Ovary (tissue), 9 donors: ENCODE results near the gene GUCY1B1. TPM values are rescaled to one million over a fixed set of nuclear protein-coding genes. Genes with fewer than 3 reads are reported as not detected.

Experiments
- DNase-seq, 5 donors: peaks; one replicate each; pipeline ENCODE4 v3.0.0-alpha.2; 2019 to 2020
- H3K27ac ChIP-seq, 2 donors: fragments of 200-600 bp; one replicate each; pipeline versions ENCODE4 v1.5.1 to v1.8.0; 2019 to 2022
- H3K27me3 ChIP-seq: fragments of 200-600 bp; one replicate; pipeline ENCODE4 v1.8.0; 2022
- H3K36me3 ChIP-seq: fragments of 200-600 bp; sonication (generic); one replicate; pipeline ENCODE4 v1.5.1; 2019
- H3K4me1 ChIP-seq: one replicate; pipeline ENCODE4 v1.8.1; 2013; ENCODE audit warnings: mild to moderate bottlenecking, moderate library complexity; ENCODE audit not compliant: insufficient read depth
- H3K4me3 ChIP-seq: fragments of 200-600 bp; sonication (generic); one replicate; pipeline ENCODE4 v1.5.1; 2017
- H3K9me3 ChIP-seq, 2 donors: fragments of 200-600 bp in 1 of 2; sonication (generic) in 1 of 2; one replicate each; pipeline versions ENCODE4 v1.5.1 to v1.8.1; 2013 to 2019; ENCODE audit warnings: mild to moderate bottlenecking in 1 of 2, moderate library complexity in 1 of 2
- CTCF ChIP-seq, 3 donors: fragments of 450-650 bp in 2 of 3; fragments of 200-600 bp in 1 of 3; IDR thresholded peaks; one replicate each; pipeline versions ENCODE4 v1.5.1 to v1.8.0; 2016 to 2022; ENCODE audit warnings: antibody characterized with exemption in 3 of 3, mild to moderate bottlenecking in 1 of 3
- EP300 ChIP-seq: sonication (generic); formaldehyde crosslinking; IDR thresholded peaks from one replicate; pipeline ENCODE4 v1.6.1; 2017; ENCODE audit warnings: antibody characterized with exemption
- POLR2A ChIP-seq: fragments of 450-650 bp; IDR thresholded peaks from one replicate; pipeline ENCODE4 v1.6.1; 2017; ENCODE audit warnings: antibody characterized with exemption, mild to moderate bottlenecking, moderate library complexity
- WGBS, 3 donors: extraction: QIAGEN DNeasy Blood & Tissue Kit in 1 of 3; methylation state at CpG; one replicate each; pipeline versions ENCODE4 v1.1.5 to v1.1.7; 2013 to 2017; 5-methylcytosine and 5-hydroxymethylcytosine counted together
- intact Hi-C, 4 donors: fragments of 100-400 bp; cut with DNase I; formaldehyde crosslinking; loops; one replicate each; pipeline versions ENCODE4 v1.11.0 to v1.15.1; 2022 to 2023
- polyA plus RNA-seq, 2 donors: library from polyadenylated mRNA; stranded (reverse); fragments of 200-250 nt in 1 of 2; fragments of 350-450 nt in 1 of 2; fragmentation: Illumina TruSeq in 1 of 2; extraction: RNeasy Lipid Tissue Mini Kit (QIAGEN cat#74804) in 1 of 2; gene quantifications; one replicate each; pipeline ENCODE4 v1.2.3, GENCODE V29; 2013 to 2014
- total RNA-seq, 7 donors: library from RNA; depleted of rRNA in 2 of 7; stranded (reverse); fragments of >200 nt in 2 of 7; fragmentation: NEBNext Ultra II Directional in 3 of 7; extraction: Animal tissue kit (Norgen Biotek cat#: 25700) in 3 of 7; gene quantifications; one replicate each; pipeline versions ENCODE4 v1.1.0 to v1.2.4, GENCODE V29; 2016 to 2023
- donor health status: DM: no; HTN: no; CAD: no; lungs with moderate emphysema.
- donor health status: DM: no; HTN: no; CAD: no.
- donor health status: Bipolar disorder and iron deficiency.
- donor health status: DM: yes; HTN: yes; CAD: no.
- donor health status: DM: no; HTN: no; CAD: no.
- donor health status: DM: yes; HTN: yes; CAD: no.

The GUCY1B1 gene
- total and polyA plus RNA-seq, 9 donors = 3.6 to 17.9 (median 6.2) TPM

DNA sequence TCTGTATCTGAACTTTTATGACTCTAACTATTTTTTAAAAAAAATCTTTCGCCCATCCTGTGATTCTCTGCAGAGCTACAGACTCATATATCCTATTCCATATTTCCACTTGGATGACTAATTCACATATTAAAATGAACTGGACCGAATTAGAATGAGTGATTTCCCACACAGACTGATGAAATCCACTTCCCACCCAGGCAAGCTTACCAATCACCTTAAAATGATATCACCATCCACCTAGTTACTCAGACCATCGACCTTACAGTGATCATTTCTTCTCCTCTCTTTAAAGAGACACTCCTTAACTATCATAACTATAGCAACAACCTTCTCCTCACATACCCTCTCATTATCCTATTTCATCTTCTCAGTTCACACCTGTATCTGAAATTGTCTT lies 34.1 kb upstream of the GUCY1B1 start:
- Histone ChIP-seq H3K27me3 (peaks cover 2% of the 10 kb centered on the region), H3K4me1 (no peaks in the 10 kb centered on the region), H3K36me3 (no peaks in the 10 kb centered on the region), H3K4me3 (no peak overlapping the region), H3K27ac (no peak overlapping the region), H3K9me3 (no peaks in the 10 kb centered on the region)
- intact Hi-C loops = no loop called here
- TF ChIP-seq POLR2A (no peak), CTCF (IDR thresholded peaks at IDR 0.05) (no peak), EP300 (no peak)
- 57 to 86% (median 72%) methylated on average over 3 of the region's 3 CpGs for WGBS, 3 donors
- DNase-seq = no peak

- Histone ChIP-seq H3K4me1 (no peaks in the 10 kb centered on the region), H3K36me3 (no peaks in the 10 kb centered on the region), H3K9me3 (no peaks in the 10 kb centered on the region), H3K27ac (no peak overlapping the region), H3K27me3 (no peaks in the 10 kb centered on the region), H3K4me3 (no peak overlapping the region)
- DNase-seq = no peak
- intact Hi-C loops = no loop called here
- 58 to 92% (median 92%) methylated on average over 3 of the region's 3 CpGs for whole genome bisulfite sequencing, 3 donors
- TF ChIP-seq CTCF (IDR thresholded peaks at IDR 0.05) = no peak
- TF ChIP-seq POLR2A = no peak
- no peak for TF ChIP-seq EP300
Observed at GRCh38 chr4:155734065-155734464, 24.8 kb upstream of the GUCY1B1 start.

DNA sequence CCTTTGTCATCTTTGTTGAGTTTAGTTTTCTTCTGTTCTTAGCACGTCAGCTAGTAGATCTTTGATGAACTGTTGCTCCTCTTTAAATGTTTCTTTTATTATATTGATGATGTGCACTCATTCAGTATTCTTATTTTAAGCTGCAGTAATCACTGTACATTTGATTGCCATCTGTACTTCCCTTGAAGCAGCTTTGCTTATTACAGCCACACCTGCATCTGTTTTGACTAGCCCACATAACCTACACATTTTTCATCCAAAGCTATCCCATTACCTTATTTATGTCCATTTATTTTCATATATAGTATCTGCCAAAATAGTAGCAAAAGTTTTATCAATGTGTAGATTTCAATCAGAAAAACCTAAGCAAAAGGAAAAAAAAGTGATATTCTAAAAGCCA lies 23.9 kb upstream of the GUCY1B1 start:
- DNase-seq = no peak
- TF ChIP-seq EP300 (no peak), CTCF (IDR thresholded peaks at IDR 0.05) (no peak), POLR2A (no peak)
- Histone ChIP-seq H3K27ac (no peak overlapping the region), H3K27me3 (no peaks in the 10 kb centered on the region), H3K4me1 (no peaks in the 10 kb centered on the region), H3K9me3 (no peaks in the 10 kb centered on the region), H3K4me3 (no peak overlapping the region), H3K36me3 (no peaks in the 10 kb centered on the region)
- intact Hi-C loops = no loop called here
- 78 to 92% (median 81%) methylated on average over 1 of the region's 1 CpG for WGBS, 3 donors

DNA sequence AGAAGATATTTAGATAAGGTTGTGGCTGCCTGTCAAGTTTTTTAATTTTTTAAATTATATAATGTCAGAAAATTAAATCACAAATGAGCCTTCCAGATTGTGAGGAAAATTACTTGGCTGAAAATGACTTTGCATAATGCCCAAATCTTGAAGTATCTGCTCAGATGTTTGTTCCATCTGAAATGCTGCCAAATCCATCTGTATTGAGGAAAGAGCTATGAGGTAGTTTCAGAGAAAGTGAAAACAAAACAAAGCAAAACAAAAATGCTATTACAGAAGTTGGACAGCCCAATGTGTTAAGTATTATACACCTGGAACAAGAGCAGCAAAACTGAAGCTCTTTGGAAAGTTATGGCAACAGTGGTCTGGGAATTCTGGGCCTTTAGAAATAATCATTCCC lies 23.3 kb upstream of the GUCY1B1 start:
- no peak overlapping the region for H3K27ac ChIP-seq
- intact Hi-C loops = no loop called here
- H3K27me3 ChIP-seq = no peaks in the 10 kb centered on the region
- TF ChIP-seq EP300 (no peak), POLR2A (no peak), CTCF (IDR thresholded peaks at IDR 0.05) (no peak)
- no peaks in the 10 kb centered on the region for H3K36me3 ChIP-seq
- no peak overlapping the region for H3K4me3 ChIP-seq
- no peaks in the 10 kb centered on the region for H3K9me3 ChIP-seq
- no peak for DNase-seq
- H3K4me1 ChIP-seq = no peaks in the 10 kb centered on the region

DNA sequence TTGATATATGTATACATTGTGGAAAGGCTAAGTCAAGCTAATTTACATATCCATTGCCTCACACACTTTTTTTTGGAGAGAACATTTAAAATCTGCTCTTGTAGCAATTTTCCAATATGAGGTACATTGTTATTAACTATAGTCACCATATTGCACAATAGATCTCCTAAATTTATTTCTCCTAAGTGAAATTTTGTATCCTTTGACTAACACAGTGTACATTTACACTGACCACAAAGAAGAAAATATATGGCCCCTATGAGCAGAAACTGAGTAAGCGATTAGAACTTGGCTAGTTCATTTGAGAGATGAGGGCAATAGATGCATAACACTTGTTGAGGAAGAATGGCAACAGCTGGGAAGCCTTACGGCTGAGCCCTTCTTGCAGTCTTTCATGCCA lies 20.3 kb upstream of the GUCY1B1 start:
- intact Hi-C loops = no loop called here
- Histone ChIP-seq H3K4me1 (no peaks in the 10 kb centered on the region), H3K27ac (no peak overlapping the region), H3K9me3 (no peaks in the 10 kb centered on the region), H3K27me3 (no peaks in the 10 kb centered on the region), H3K4me3 (no peak overlapping the region), H3K36me3 (no peaks in the 10 kb centered on the region)
- WGBS, 3 donors = 83 to 85% (median 84%) methylated on average over 2 of the region's 2 CpGs
- TF ChIP-seq POLR2A = no peak
- TF ChIP-seq EP300 = no peak
- no peak for TF ChIP-seq CTCF (IDR thresholded peaks at IDR 0.05)
- no peak for DNase-seq
